ENCODE measurements around the gene RAP1GAP2.

DNA sequence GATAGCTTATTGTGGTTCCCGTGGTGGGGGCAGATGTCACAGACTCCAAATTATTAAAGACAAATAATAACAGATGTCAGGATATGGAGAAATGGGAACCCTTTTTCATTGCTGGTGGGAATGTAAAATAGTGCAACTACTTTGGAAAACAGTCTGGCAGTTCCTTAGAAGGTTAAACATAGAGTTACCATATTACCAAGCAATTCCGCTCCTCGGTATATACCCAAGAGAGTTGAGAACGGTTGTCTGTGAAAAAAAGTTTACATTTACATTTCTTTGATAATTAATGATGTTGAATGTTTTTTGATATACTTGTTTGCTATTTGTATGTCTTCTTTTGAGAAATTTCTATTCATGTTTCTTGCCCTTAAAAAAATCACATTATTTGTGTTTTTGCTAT lies 226.0 kb downstream of the RAP1GAP2 start:
- no peak for TF ChIP-seq NFIC (IDR thresholded peaks at IDR 0.05; ENCODE audit: borderline replicate concordance)
- TF ChIP-seq, protein P1, sequence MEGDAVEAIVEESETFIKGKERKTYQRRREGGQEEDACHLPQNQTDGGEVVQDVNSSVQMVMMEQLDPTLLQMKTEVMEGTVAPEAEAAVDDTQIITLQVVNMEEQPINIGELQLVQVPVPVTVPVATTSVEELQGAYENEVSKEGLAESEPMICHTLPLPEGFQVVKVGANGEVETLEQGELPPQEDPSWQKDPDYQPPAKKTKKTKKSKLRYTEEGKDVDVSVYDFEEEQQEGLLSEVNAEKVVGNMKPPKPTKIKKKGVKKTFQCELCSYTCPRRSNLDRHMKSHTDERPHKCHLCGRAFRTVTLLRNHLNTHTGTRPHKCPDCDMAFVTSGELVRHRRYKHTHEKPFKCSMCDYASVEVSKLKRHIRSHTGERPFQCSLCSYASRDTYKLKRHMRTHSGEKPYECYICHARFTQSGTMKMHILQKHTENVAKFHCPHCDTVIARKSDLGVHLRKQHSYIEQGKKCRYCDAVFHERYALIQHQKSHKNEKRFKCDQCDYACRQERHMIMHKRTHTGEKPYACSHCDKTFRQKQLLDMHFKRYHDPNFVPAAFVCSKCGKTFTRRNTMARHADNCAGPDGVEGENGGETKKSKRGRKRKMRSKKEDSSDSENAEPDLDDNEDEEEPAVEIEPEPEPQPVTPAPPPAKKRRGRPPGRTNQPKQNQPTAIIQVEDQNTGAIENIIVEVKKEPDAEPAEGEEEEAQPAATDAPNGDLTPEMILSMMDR (IDR thresholded peaks at IDR 0.05) = no peak
- no peak for TF ChIP-seq FOXJ3 (CRISPR knock-in tag; IDR thresholded peaks at IDR 0.05)
- TF ChIP-seq SIN3A (IDR thresholded peaks at IDR 0.05; ENCODE audit: borderline replicate concordance, low read depth, low read length) = no peak
- TF ChIP-seq EP300 (IDR thresholded peaks at IDR 0.05; ENCODE audit: borderline replicate concordance in 1 of 2, low read depth in 1 of 2, low read length in 1 of 2) = no peak
- no peak for TF ChIP-seq POLR2AphosphoS5 (IDR thresholded peaks at IDR 0.05; ENCODE audit: low read depth, low read length)
- no peak for TF ChIP-seq CHD2 (IDR thresholded peaks at IDR 0.05; ENCODE audit: low read length, partially characterized antibody)
- TF ChIP-seq EZH2phosphoT487 (IDR thresholded peaks at IDR 0.05; ENCODE audit: borderline replicate concordance, low read depth) = no peak
- no peak for TF ChIP-seq NRF1 (IDR thresholded peaks at IDR 0.05; ENCODE audit: low read depth, low read length)

All from SK-N-SH (cell line).